OCI-LY1 (cell line): Measurements from ENCODE around the gene IGF2BP3.

Experiments
- EZH2 ChIP-seq: fragments of 200-600 bp; sonication (generic), shearing (Covaris generic); IDR thresholded peaks from 2 replicates; pipeline ENCODE4 v1.8.0; 2017; ENCODE audit warnings: borderline replicate concordance, mixed run types, mild to moderate bottlenecking, antibody characterized with exemption, low read length, moderate library complexity, mixed read lengths
- TF ChIP-seq, protein P1 (sequence below): fragments of 200-600 bp; sonication (generic), shearing (Covaris generic); IDR thresholded peaks from 2 replicates; pipeline ENCODE4 v1.5.1; 2017; ENCODE audit warnings: mild to moderate bottlenecking, antibody characterized with exemption, low read length, moderate library complexity, mixed read lengths

DNA sequence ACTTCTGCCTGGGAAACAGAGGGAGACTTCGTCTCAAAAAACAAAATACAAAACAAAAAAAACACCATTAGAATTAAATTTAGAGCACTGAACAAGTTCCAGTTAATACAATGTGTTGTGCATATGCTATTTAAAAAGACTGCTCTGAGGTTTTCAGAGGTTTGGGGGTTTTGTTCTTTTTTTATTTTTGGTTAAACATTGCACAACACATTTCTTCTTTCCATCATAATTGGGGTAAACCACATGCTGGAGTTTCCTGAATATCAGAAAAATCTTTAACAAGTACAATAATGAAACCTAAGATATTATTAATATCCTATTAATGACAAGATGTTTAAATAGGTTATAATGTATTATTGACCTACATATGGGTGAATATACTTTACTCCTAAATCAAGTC is 26.3 kb downstream of the IGF2BP3 start:
- TF ChIP-seq, protein P1, sequence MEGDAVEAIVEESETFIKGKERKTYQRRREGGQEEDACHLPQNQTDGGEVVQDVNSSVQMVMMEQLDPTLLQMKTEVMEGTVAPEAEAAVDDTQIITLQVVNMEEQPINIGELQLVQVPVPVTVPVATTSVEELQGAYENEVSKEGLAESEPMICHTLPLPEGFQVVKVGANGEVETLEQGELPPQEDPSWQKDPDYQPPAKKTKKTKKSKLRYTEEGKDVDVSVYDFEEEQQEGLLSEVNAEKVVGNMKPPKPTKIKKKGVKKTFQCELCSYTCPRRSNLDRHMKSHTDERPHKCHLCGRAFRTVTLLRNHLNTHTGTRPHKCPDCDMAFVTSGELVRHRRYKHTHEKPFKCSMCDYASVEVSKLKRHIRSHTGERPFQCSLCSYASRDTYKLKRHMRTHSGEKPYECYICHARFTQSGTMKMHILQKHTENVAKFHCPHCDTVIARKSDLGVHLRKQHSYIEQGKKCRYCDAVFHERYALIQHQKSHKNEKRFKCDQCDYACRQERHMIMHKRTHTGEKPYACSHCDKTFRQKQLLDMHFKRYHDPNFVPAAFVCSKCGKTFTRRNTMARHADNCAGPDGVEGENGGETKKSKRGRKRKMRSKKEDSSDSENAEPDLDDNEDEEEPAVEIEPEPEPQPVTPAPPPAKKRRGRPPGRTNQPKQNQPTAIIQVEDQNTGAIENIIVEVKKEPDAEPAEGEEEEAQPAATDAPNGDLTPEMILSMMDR: no peak
- TF ChIP-seq EZH2: no peak
